ENCODE results near the gene ARHGAP8. TPM values are rescaled to one million over a fixed set of nuclear protein-coding genes. Genes with fewer than 3 reads are reported as not detected.

The ARHGAP8 gene
- total and polyA plus RNA-seq, 2 of the 13 experiments (the other 11 are each of a cell fraction or from before 2014, with no cell fraction given), result 0.07 TPM; not detected in 1

DNA sequence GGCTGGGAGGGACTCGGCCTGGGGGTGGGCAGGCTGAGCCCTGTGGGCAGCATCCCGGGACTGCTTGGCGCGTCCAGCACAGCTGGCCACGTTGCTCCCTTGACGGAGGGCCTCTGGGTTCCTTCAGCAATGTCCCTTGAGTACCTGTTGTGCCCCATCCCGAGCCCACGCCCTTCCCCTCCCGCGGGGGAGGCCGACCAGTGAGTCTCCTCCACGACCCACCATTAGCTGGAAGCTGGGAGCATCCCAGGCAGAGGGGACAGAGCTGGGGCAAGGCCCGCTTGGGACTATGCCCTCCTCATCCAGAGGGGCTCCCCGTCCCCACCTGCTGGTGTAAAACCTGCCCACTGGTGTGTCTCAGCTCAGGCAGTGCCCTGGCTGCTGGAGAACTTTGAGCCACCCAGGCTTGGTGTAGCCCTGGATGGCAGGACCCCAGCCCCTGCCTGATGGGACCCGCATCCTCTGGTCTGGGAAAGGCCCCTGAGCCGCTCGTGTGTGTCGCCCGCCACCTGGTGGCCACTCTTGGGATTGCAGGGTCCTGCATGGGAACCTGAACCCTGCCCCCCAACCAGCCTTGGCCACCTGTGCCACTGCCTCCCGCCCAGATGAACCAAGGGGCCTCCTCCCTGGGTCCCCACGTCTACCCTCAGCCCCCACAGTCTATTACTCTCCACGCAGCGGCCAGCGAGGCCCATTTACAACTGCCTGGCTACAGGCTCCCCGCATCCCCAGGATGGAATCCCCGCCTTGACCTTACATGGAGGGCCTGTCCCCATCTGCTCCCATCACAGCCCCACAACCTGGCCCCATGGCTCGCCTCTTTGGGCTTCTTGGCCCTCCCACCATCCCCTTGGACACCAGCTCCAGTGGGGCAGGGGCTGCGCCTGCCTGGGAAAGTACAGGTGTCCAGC, 16.6 kb upstream of the ARHGAP8 start (continued):
- no peak for TF ChIP-seq ZFP36 (IDR thresholded peaks at IDR 0.05; ENCODE audit: borderline replicate concordance, low read depth, low read length, partially characterized antibody)
- no peak for TF ChIP-seq FOXP4 (CRISPR knock-in tag; IDR thresholded peaks at IDR 0.05)
- TF ChIP-seq RAD21 (CRISPR knock-in tag; IDR thresholded peaks at IDR 0.05), result peak; percentile 93
- TF ChIP-seq MTA1 (CRISPR knock-in tag; IDR thresholded peaks at IDR 0.05; ENCODE audit: borderline replicate concordance), result no peak
- no peak for TF ChIP-seq ZNF616 (CRISPR knock-in tag; IDR thresholded peaks at IDR 0.05; ENCODE audit: low read depth)
- no peak for TF ChIP-seq ELF4 (CRISPR knock-in tag; IDR thresholded peaks at IDR 0.05; ENCODE audit: borderline replicate concordance)
- no peak for TF ChIP-seq RFX1 (IDR thresholded peaks at IDR 0.05)
- TF ChIP-seq, protein P1, sequence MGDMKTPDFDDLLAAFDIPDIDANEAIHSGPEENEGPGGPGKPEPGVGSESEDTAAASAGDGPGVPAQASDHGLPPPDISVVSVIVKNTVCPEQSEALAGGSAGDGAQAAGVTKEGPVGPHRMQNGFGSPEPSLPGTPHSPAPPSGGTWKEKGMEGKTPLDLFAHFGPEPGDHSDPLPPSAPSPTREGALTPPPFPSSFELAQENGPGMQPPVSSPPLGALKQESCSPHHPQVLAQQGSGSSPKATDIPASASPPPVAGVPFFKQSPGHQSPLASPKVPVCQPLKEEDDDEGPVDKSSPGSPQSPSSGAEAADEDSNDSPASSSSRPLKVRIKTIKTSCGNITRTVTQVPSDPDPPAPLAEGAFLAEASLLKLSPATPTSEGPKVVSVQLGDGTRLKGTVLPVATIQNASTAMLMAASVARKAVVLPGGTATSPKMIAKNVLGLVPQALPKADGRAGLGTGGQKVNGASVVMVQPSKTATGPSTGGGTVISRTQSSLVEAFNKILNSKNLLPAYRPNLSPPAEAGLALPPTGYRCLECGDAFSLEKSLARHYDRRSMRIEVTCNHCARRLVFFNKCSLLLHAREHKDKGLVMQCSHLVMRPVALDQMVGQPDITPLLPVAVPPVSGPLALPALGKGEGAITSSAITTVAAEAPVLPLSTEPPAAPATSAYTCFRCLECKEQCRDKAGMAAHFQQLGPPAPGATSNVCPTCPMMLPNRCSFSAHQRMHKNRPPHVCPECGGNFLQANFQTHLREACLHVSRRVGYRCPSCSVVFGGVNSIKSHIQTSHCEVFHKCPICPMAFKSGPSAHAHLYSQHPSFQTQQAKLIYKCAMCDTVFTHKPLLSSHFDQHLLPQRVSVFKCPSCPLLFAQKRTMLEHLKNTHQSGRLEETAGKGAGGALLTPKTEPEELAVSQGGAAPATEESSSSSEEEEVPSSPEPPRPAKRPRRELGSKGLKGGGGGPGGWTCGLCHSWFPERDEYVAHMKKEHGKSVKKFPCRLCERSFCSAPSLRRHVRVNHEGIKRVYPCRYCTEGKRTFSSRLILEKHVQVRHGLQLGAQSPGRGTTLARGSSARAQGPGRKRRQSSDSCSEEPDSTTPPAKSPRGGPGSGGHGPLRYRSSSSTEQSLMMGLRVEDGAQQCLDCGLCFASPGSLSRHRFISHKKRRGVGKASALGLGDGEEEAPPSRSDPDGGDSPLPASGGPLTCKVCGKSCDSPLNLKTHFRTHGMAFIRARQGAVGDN (CRISPR knock-in tag; IDR thresholded peaks at IDR 0.05), result peak; percentile 37
- TF ChIP-seq RNF2 (conservative IDR thresholded peaks at IDR 0.05; ENCODE audit: low read depth), result no peak
- no peak for TF ChIP-seq AHR (CRISPR knock-in tag; IDR thresholded peaks at IDR 0.05)
- TF ChIP-seq IRF2 (CRISPR knock-in tag; IDR thresholded peaks at IDR 0.05), result 0 out of 2 replicates have a peak, but pooled peaks have one; percentile 16
- no peak for TF ChIP-seq MBD4 (IDR thresholded peaks at IDR 0.05; ENCODE audit: borderline replicate concordance, low read length)
- TF ChIP-seq XBP1 (CRISPR knock-in tag; IDR thresholded peaks at IDR 0.05), result no peak
- TF ChIP-seq, protein P2, sequence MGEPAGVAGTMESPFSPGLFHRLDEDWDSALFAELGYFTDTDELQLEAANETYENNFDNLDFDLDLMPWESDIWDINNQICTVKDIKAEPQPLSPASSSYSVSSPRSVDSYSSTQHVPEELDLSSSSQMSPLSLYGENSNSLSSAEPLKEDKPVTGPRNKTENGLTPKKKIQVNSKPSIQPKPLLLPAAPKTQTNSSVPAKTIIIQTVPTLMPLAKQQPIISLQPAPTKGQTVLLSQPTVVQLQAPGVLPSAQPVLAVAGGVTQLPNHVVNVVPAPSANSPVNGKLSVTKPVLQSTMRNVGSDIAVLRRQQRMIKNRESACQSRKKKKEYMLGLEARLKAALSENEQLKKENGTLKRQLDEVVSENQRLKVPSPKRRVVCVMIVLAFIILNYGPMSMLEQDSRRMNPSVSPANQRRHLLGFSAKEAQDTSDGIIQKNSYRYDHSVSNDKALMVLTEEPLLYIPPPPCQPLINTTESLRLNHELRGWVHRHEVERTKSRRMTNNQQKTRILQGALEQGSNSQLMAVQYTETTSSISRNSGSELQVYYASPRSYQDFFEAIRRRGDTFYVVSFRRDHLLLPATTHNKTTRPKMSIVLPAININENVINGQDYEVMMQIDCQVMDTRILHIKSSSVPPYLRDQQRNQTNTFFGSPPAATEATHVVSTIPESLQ (CRISPR knock-in tag; conservative IDR thresholded peaks at IDR 0.05), result no peak
- TF ChIP-seq ZNF766 (CRISPR knock-in tag; IDR thresholded peaks at IDR 0.05; ENCODE audit: borderline replicate concordance), result no peak
- no peak for TF ChIP-seq SRSF4 (IDR thresholded peaks at IDR 0.05; ENCODE audit: low read depth, low read length, poor library complexity, severe bottlenecking)
- no peak for TF ChIP-seq ZUFSP (CRISPR knock-in tag; IDR thresholded peaks at IDR 0.05; ENCODE audit: borderline replicate concordance)
- TF ChIP-seq ZNF816 (CRISPR knock-in tag; IDR thresholded peaks at IDR 0.05; ENCODE audit: borderline replicate concordance), result no peak
